GM10248 (cell line): Measurements from ENCODE around the gene EIF3C.
"Not testable (repeated sequence)": the region's sequence is repeated elsewhere in the genome, so short reads cannot be mapped to it uniquely, and the experiment has no call there.

Source experiments
- CTCF ChIA-PET: fragments of 300-600 bp; sonication (Branson Sonifier 250); formaldehyde crosslinking; extraction: SDS; loops from one replicate; lab custom pipeline; 2021; ENCODE audit warnings: antibody characterized with exemption; lab: Yijun Ruan, JAX
- POLR2A ChIA-PET: fragments of 350-650 bp; sonication (Branson Sonifier 250); formaldehyde crosslinking; extraction: SDS; loops from one replicate; lab custom pipeline; 2020; ENCODE audit warnings: antibody characterized with exemption; lab: Yijun Ruan, JAX
- DNase-seq: peaks from one replicate; pipeline ENCODE4 v3.0.0; 2012; ENCODE audit errors: extremely low spot score

Gene EIF3C, protein sequence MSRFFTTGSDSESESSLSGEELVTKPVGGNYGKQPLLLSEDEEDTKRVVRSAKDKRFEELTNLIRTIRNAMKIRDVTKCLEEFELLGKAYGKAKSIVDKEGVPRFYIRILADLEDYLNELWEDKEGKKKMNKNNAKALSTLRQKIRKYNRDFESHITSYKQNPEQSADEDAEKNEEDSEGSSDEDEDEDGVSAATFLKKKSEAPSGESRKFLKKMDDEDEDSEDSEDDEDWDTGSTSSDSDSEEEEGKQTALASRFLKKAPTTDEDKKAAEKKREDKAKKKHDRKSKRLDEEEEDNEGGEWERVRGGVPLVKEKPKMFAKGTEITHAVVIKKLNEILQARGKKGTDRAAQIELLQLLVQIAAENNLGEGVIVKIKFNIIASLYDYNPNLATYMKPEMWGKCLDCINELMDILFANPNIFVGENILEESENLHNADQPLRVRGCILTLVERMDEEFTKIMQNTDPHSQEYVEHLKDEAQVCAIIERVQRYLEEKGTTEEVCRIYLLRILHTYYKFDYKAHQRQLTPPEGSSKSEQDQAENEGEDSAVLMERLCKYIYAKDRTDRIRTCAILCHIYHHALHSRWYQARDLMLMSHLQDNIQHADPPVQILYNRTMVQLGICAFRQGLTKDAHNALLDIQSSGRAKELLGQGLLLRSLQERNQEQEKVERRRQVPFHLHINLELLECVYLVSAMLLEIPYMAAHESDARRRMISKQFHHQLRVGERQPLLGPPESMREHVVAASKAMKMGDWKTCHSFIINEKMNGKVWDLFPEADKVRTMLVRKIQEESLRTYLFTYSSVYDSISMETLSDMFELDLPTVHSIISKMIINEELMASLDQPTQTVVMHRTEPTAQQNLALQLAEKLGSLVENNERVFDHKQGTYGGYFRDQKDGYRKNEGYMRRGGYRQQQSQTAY

DNA sequence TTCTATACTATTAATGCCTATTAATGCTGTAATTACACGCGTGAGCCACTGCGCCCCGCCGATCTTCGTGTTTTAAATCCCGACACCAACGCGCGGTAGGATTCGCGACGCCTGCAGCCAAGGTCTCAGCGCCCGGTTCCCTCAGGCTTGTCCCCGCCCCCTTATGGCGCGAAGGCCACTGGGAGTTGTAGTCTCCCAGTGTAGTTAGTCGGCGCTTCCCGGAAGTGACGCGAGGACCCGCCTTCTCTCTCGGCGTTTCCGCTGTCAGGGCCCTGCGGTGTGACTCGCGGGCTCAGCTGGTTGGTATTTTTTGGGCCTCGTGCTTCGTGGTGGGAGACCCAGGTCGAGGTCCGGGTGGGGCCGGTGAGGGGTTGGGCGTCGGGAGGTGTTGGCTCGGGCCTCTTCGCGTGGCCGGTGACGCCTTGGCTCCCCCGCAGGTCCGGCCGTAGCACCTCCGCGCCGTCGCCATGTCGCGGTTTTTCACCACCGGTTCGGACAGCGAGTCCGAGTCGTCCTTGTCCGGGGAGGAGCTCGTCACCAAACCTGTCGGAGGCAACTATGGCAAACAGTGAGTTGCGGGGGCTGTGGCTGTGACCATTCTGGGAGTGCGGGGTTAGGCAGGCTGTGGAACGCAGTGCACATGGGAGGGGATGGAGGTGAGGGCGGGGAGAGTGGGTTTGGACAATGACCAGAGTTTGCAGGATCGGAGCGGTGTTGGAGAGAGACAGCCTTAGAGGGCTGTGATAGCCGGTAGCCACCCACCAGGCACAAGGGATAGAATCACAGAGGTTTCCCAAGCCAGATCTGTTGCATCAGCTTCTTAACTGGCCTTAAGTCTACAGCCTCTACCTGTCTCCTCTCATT lies at the start of gene EIF3C:
Gene EIF3C (plus strand): TSS at position 245 of the 864 bp plus-strand sequence. CDS start 223 bp downstream, at position 468.
- DNase-seq, CTCF ChIA-PET, POLR2A ChIA-PET: not testable (repeated sequence)

DNA sequence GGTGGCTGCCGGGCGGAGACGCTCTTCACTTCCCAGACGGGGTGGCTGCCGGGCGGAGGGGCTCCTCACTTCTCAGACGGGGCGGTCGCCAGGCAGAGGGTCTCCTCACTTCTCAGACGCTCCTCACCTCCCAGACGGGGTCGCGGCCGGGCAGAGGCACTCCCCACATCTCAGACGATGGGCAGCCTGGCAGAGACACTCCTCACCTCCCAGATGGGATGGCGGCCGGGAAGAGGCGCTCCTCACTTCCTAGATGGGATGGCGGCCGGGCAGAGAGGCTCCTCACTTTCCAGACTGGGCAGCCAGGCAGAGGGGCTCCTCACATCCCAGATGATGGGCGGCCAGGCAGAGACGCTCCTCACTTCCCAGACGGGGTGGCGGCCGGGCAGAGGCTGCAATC lies 45.0 kb upstream of the EIF3C start:
- DNase-seq, POLR2A ChIA-PET, CTCF ChIA-PET: not testable (repeated sequence)

DNA sequence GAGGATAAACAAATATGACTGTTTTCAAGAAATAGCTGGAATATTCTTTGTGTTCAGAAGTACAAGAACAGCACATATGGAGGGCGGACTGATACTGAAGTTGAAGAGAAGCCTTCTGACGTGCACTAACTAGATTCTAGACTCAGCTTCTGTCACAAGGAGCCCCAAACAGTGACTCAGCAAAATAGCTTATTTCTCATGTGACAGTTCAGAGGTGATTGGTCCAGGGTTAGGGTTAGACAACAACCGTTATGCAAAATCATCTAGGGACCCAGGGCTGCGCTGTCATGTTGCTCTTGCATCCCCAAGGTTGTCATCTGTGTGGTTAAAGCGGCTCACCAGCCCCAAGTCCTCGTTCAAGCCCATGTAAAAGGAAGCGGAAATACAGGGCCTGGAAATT lies 43.8 kb upstream of the EIF3C start:
- CTCF ChIA-PET, POLR2A ChIA-PET, DNase-seq: not testable (repeated sequence)

DNA sequence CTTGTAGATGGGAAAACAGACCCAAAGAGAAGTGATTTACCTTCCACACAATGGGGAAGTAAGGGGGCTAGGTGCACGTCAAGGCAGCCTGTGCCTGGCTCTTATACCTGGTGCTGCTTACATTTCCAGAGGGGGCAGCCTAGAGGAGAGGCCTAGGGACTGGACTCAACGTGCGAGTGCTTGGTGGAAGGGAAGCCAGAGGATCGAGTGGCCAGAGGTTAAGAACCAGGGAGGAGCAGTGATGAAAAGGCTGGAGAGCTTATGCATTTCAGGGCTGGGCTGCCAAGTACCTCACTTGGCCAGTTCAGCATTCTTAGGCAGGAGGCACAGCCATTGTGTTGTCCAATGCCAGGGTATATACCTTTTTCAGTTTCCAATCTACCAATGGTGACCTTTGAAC lies 43.1 kb upstream of the EIF3C start:
- POLR2A ChIA-PET, CTCF ChIA-PET, DNase-seq: not testable (repeated sequence)

DNA sequence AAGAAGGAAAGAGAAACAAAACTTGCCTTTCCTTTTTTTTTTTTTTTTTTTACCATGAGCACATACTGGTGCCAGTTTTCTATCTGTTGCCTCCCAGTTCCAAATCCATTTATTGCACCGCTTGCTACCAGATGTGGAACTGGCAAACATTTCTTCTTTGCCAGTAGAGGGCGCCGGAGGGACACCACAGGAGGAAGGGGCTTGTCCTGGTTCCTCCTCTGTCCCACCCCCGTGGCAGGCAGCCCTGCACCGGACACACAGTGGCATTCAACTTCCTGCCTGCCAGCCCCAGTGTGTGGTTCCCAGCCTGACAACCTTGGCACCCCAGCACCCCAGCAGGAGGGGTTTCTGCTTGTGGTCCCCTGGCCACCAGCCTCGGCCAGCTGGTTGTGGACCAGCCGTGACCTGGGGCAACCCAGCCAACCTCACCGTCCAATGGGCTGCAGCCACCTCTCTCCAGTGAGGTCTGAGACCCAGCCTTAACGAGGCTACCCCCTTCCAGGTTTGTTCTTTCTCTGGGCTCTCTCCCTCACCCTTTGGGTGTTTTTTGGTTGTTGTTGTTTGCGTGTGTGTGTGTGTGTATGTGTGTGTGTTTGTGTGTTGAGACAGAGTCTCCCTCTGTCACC lies 22.8 kb upstream of the EIF3C start:
- POLR2A ChIA-PET, DNase-seq, CTCF ChIA-PET: not testable (repeated sequence)

DNA sequence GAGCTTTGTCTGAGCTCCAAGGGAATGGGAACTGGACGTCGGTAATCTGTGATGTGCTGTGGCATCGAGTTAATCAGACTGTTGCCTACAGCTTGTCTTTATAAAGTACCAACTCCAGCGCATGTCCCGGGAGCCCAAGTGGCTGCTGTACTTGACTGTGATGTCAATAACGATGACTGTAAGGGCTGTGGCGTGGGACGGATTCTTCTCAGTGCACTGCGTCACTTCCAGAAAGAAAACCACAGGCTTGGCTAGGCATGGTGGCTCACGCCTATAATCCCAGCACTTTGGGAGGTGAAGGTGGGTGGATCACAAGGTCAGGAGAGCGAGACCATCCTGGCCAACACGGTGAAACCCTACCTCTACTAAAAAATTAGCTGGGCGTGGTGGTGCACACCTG lies 21.8 kb upstream of the EIF3C start:
- DNase-seq, CTCF ChIA-PET, POLR2A ChIA-PET: not testable (repeated sequence)

DNA sequence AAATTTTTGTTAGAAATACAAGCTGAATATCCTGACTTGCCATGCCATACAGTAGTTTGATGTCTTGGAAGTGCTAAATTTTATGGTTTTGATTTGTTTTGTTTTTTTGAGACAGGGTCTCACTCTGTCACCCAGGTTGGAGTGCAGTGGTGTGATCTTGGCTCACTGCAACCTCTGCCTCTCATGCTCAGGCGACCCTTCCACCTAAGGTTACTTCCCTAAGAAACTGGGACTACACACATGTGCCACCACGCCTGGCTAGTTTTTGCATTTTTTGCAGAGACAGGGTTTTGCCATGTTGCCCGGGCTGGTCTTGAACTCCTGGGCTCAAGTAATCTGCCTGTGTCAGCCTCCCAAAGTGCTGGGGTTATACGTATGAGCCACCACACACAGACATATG lies 19.5 kb upstream of the EIF3C start:
- POLR2A ChIA-PET, DNase-seq, CTCF ChIA-PET: not testable (repeated sequence)

DNA sequence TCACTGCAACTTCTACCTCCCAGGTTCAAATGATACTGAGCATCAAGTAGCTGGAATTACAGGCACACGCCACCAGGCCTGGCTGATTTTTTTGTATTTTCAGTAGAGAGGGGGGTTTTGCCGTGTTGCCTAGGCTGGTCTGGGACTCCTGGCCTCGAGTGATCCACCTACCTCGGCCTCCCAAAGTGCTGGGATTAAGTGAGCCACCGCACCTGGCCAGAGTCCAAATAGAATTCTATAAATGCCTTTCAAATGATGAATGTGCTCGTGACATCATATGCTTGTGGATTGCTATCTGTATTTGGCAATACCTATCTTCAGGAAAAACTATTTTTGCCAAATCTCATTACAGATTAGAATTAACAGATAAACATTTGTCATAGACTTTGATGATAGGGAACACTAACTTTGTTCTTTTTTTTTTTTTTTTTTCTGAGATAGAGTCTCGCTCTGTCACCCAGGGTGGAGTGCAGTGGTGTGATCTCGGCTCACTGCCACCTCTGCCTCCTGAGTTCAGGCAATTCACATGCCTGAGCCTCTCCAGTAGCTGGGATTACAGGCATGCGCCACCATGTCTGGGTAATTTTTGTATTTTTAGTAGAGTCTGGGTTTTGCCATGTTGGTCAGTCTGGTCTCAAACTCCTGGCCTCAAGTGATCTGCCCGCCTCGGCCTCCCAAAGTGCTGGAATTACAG lies 17.9 kb upstream of the EIF3C start:
- POLR2A ChIA-PET, DNase-seq, CTCF ChIA-PET: not testable (repeated sequence)

DNA sequence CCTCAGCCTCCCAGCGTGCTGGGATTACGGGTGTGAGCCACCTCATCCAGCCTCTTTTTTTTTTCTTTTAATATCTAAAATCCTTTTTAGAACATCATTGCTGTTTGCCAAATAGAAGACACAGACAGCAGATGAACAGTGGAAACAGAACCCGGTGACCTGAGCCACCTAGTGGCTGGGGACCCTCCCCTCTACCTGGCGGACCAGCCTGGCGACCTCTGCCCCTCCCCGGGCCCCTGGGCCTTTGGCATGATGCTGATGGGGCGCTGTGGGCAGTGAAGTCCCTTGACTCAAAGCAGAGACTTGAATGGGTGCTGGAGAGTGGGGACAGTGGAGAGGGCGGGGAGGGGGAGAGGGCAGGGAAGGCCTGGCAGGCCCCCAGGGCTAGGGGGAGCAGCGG lies 11.5 kb upstream of the EIF3C start:
- DNase-seq, POLR2A ChIA-PET, CTCF ChIA-PET: not testable (repeated sequence)

DNA sequence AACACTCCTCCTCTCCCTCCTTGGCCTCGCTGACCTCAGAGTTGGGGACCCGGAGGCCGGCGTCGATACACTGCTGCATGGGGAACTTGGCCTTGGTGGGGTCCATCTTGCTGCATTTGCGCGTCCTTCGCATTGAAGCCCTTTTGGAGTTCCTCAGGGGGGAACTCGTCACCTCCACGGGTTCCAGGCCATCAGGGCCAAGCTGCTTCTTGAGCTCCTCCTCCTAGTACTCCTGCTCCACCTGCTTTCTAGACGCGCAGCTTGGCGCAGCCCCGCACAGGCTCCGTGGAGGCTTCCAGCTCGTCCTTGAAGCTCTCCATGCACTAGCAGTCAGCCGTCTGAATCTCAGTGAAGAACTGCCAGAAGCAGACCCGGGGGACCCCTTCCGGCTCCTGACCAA lies 10.9 kb upstream of the EIF3C start:
- POLR2A ChIA-PET, DNase-seq, CTCF ChIA-PET: not testable (repeated sequence)

DNA sequence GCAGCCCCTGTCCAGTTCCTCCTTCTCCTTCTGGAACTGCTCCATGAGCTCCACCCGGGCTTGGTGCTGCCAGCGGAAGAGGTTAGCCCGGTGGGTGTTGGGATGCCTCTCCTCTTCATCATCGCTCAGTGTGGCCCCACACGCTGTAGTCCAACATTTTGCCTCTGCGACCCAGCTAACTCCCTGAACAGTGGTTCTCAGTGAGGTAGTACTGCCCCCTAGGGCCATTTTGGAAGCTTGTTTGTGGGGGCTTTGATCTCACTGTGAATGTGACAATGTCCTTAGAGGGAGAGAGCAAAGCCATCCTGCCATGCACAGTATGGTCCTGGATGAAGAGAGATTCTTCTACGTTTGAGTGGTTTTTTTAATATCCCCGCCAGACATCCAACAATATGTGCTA lies 9.9 kb upstream of the EIF3C start:
- CTCF ChIA-PET, DNase-seq, POLR2A ChIA-PET: not testable (repeated sequence)

DNA sequence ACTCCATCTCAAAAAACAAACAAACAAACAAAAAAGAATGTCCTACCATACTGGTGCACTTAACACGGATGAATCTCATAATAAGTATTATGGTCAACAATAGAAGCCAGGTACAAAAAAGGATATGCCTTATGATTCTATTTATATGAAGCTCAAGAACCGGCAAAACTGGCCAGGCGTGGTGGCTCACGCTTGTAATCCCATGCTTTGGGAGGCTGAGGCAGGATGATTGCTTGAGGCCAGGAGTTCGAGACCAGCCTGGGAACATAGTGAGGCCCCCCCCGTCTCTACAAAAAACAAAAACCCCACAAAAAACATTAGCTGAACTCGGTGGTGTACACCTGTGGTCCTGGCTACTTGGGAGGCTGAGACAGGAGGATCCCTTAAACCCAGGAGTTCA lies 7.0 kb upstream of the EIF3C start:
- POLR2A ChIA-PET, DNase-seq, CTCF ChIA-PET: not testable (repeated sequence)

DNA sequence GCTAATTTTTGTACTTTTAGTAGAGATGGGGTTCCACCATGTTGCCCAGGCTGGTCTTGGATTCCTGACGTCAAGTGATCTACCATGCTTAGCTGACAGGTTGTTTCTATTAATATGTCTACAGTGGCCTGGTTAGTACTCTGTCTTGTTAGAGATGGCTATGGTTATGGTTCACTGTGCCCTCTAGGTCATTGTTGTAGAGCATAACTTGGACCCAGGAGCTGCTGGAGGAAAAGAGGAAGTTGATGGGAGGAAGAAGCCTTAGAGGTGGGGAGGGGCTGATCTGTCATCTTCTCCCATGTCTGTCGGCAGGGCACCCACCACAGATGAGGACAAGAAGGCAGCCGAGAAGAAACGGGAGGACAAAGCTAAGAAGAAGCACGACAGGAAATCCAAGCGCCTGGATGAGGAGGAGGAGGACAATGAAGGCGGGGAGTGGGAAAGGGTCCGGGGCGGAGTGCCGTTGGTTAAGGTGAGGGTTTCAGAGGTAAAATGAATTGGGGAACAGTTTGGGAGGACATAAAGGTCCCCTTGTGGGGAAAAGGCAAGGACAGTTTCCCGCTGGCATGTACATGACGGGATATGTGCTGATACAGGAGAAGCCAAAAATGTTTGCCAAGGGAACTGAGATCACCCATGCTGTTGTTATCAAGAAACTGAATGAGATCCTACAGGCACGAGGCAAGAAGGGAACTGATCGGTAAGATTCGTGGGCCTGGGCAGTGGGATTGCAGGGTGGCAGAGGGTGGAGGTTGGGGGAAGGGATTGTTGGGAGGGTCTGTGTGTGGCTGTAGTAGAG lies 11.8 kb downstream of the EIF3C start:
- POLR2A ChIA-PET, CTCF ChIA-PET, DNase-seq: not testable (repeated sequence)

DNA sequence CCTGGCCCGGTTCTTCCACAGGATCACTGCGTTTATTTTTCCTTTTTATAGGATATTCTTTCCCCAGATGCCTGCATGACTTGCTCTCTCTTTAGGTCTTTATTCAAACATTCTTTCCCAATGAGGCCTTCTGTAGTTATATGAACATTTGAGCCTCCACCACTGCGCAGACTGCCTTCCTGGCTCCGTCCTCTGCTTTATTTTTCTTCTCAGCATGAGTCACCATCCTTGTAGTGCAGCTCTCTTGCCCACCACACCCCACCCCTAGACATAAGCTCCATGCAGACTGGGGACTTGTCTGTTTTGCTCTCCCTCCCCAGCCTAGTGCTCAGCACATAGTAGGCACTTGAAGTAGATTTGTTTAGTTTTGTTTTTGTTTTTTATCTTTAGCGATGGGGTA lies 20.0 kb downstream of the EIF3C start:
- POLR2A ChIA-PET, DNase-seq, CTCF ChIA-PET: not testable (repeated sequence)

DNA sequence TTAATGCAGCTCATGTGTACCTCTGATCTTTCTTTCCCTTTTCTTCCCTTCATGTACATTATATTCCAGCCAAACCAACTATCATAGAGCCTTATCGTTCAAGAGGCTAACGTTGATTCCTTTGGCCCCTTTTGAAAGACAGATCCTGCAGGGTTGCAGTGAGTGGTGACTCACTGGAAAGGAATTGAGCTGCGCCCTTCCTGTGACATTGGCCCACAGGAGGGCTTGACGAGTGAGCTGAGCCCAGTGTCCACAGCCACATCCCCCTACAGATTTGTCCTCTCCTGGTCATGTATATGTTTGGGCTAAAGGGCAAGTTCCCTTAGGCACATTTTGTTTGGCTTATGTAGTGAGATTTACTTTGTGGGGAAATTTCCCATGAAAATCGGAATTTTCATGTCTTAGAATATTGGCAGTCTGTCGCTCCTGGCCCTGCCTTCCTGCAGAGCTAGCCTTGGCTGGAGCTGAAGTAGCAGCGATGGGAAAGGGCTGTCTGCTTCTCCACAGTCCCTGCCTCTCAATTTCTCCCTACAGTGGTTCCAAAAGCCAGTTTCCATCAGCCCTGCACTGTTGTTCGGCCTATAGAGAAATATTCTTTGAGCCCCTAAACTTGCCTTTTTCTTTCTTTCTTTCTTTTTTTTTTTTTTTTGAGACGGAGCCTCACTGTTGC lies 21.3 kb downstream of the EIF3C start:
- POLR2A ChIA-PET, CTCF ChIA-PET, DNase-seq: not testable (repeated sequence)

DNA sequence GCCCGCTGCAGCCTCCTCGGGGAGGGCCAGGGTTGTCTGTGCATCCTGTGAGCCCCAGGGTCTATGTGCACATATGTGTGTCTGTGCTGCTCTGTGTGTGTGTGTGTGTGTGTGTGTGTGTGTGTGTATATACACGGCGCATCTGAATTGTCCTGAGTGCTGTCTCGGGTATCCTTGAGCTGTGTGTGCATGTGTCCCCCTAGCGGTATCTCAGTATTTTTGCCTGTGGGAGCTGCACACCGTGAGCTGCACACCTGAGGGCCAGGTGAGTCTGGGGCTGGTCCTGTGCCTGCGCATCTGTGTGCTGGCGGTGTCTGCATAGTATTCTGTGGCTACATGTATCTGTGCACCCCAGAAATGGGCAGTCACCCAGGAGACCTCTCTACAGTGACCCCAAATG lies 28.5 kb downstream of the EIF3C start:
- POLR2A ChIA-PET, DNase-seq, CTCF ChIA-PET: not testable (repeated sequence)
